Brain microvascular endothelial cell (primary cell): ENCODE measurements around the gene JAM2.
"Not testable (repeated sequence)": the region's sequence is repeated elsewhere in the genome, so short reads cannot be mapped to it uniquely, and the experiment has no call there.

ENCODE experiments used
- DNase-seq: peaks from one replicate; pipeline ENCODE4 v3.0.0-alpha.2; 2020
- H3K27ac ChIP-seq: fragments of 250-450 bp; sonication (Bioruptor Pico); 2 replicates; pipeline ENCODE4 v1.5.1; 2020; ENCODE audit warnings: mild to moderate bottlenecking, moderate library complexity
- H3K27me3 ChIP-seq: fragments of 250-450 bp; sonication (Bioruptor Pico); replicated peaks from 2 replicates; pipeline ENCODE4 v1.5.1; 2020; ENCODE audit warnings: mild to moderate bottlenecking
- H3K36me3 ChIP-seq: fragments of 250-450 bp; sonication (Bioruptor Pico); replicated peaks from 2 replicates; pipeline ENCODE4 v1.5.1; 2020; ENCODE audit warnings: mild to moderate bottlenecking
- H3K4me3 ChIP-seq: 2 replicates; pipeline ENCODE4 v1.5.1; 2011; ENCODE audit warnings: low read depth, mild to moderate bottlenecking, control low read depth, low read length, moderate library complexity
- CTCF ChIP-seq: IDR thresholded peaks from 2 replicates; pipeline ENCODE4 v1.5.1; 2011; ENCODE audit warnings: low read depth, mild to moderate bottlenecking, moderate library complexity, low read length, control low read depth, inconsistent platforms; ENCODE audit errors: missing control alignments
- in situ Hi-C: cut with HindIII; loops from 2 replicates; pipeline ENCODE4 v1.10.0; 2017; ENCODE audit warnings: low sequenced_read_pairs, low pct_ligation_motif_present

Gene JAM2

GRCh38 chr21:25615880-25616279, 23.2 kb upstream of the JAM2 start:
- in situ Hi-C loops = no loop called here
- Histone ChIP-seq H3K4me3 (no peak overlapping the region), H3K27ac (no peak overlapping the region), H3K27me3 (no peaks in the 10 kb centered on the region), H3K36me3 (no peaks in the 10 kb centered on the region)
- TF ChIP-seq CTCF = no peak
- no peak for DNase-seq

- H3K36me3 ChIP-seq = no peaks in the 10 kb centered on the region
- in situ Hi-C loops = no loop called here
- H3K27me3 ChIP-seq = no peaks in the 10 kb centered on the region
- no peak overlapping the region for H3K4me3 ChIP-seq
- H3K27ac ChIP-seq = no peak overlapping the region
- no peak for DNase-seq
- TF ChIP-seq CTCF = no peak
Observed at GRCh38 chr21:25619198-25619597, 19.9 kb upstream of the JAM2 start.

- no peaks in the 10 kb centered on the region for H3K36me3 ChIP-seq
- no peak for DNase-seq
- in situ Hi-C loops = no loop called here
- no peak overlapping the region for H3K4me3 ChIP-seq
- no peak for TF ChIP-seq CTCF
- no peaks in the 10 kb centered on the region for H3K27me3 ChIP-seq
- no peak overlapping the region for H3K27ac ChIP-seq
Observed at GRCh38 chr21:25624511-25624910, 14.5 kb upstream of the JAM2 start.

GRCh38 chr21:25625036-25625435, 14.0 kb upstream of the JAM2 start:
- H3K27me3 ChIP-seq = no peaks in the 10 kb centered on the region
- no peak for TF ChIP-seq CTCF
- H3K4me3 ChIP-seq = no peak overlapping the region
- no peak for DNase-seq
- no peak overlapping the region for H3K27ac ChIP-seq
- in situ Hi-C loops = no loop called here
- H3K36me3 ChIP-seq = no peaks in the 10 kb centered on the region

- H3K27me3 ChIP-seq, H3K4me3 ChIP-seq, H3K27ac ChIP-seq, H3K36me3 ChIP-seq, in situ Hi-C loops, DNase-seq: not testable (repeated sequence)
Observed at GRCh38 chr21:25625776-25626555, 13.1 kb upstream of the JAM2 start.

- Histone ChIP-seq H3K4me3 (no peak overlapping the region), H3K36me3 (no peaks in the 10 kb centered on the region), H3K27me3 (no peaks in the 10 kb centered on the region), H3K27ac (no peak overlapping the region)
- DNase-seq = no peak
- no peak for TF ChIP-seq CTCF
- in situ Hi-C loops = no loop called here
Observed at GRCh38 chr21:25626757-25627156, 12.3 kb upstream of the JAM2 start.
